GM18520 (cell line): ENCODE measurements around the gene ZNF892.
"Not testable (repeated sequence)": the region's sequence is repeated elsewhere in the genome, so short reads cannot be mapped to it uniquely, and the experiment has no call there.

ENCODE experiments used
- ATAC-seq: cut with Tn5 transposase; IDR thresholded peaks from one replicate; pipeline ENCODE4 v1.9.1; 2021; ENCODE audit not compliant: unreplicated experiment

The ZNF892 gene

DNA sequence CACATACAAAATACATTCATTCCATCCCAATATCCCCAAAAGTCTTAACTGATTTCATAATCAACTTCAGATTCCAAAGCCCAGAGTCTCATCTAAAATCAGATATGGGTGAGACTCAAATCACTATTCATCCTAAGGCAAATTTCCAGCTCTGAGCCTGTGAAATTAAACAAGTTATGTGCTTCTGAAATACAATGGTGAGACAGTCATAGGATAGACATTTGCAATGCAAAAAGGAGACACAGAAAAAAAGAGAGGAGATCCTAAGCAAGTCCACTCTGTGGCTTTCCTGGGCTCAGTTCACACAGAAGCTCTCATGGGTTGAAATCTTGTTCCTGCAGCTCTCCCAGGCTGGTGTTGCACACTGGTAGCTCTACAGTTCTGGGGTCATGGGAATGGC lies 18.3 kb downstream of the ZNF892 start:
- ATAC-seq: no peak

DNA sequence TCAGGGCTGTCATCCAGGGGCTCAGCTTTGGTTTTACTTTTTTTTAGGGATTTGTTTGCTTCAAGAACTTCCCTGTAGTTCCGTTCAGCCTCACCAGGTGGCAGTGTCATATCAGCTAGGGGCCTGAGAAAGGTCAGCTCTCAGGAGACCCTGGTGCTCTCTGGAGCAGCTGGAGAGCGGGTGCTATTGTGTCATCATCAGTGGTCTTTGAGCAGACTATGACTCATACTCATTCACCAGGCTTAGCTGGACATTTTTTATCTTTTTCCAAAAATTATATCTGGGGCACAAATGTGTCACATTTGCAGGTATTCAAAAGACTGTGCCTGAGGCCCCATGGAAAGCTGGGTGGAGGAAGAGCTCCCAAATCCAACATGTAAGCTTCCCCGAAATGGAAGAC lies 24.4 kb downstream of the ZNF892 start:
- ATAC-seq: no peak

DNA sequence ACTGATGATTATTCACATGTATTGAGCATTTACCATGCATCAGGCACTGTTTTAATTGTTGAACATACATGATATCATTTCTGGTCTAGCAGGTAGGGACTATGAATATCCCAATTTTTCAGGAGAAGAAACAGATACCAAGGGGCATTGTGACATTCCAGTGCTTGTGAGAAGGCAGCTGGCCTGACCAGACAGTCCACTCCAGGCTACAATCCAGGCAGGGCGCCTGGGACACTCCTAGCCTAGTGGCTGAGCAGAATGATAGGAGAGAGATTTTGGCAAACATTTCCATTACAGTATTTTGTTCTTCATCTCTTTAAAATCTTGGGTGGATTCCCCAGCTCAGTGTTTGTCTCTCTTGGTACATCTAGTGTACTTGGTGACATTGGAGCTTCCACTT lies 24.9 kb downstream of the ZNF892 start:
- no peak for ATAC-seq

DNA sequence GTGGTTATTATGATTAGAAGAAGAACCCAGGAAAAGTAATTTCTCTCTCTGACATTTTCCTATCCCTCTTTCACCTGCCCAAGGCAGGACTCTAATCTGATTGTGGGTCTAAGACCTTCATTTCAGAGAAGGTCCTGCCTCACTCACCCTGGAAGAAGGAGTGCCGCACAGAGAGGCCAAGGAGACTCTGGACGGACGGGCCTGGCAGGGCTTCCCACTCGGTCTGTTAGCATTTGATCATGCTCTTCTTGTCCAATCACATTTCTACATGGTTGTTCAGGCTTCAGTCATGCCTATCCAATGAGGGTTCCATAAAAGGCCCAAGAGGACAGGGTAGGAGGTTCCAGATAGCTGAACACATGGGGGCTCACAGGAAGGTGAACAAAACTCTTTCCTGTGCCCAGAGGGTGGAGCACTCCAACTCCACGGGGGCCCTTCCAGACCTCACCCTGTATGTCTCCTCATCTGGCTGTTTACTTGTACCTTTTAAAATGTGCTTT lies 27.0 kb downstream of the ZNF892 start:
- no peak for ATAC-seq

DNA sequence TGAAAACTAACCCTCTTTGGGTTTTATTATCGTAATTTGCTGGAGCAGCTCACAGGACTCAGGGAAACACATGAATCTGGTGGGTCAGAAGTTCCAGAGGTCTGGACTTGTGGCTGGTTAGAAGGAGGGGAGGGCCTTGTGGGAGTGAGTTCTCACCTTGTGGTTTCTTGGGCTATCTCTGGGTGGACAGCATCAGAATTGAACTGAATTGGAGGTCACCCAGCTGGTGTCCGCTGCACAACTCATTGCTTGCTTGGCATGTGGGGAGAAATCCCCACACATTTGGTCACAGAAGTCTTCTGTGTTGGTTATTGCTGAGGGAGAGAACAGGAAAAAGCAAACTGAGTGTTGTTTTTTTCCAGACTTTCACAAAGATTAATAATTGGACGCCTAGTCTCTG lies 27.5 kb downstream of the ZNF892 start:
- no peak for ATAC-seq

DNA sequence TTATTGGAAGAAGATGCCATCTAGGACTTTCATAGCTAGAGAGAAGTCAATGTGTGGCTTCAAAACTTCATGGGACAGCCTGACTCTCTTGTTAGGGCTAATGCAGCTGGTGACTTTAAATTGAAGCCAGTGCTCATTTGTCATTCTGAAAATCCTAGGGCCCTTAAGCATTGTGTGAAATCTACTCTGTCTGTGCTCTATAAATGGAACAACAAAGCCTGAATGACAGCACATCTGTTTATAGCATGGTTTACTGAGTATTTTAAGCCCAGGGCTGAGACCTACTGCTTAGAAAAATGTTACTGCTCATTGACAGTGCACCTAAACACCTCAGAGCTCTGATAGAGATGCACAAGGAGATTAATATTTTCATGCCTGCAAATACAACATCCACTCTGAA lies 30.8 kb downstream of the ZNF892 start:
- no peak for ATAC-seq

DNA sequence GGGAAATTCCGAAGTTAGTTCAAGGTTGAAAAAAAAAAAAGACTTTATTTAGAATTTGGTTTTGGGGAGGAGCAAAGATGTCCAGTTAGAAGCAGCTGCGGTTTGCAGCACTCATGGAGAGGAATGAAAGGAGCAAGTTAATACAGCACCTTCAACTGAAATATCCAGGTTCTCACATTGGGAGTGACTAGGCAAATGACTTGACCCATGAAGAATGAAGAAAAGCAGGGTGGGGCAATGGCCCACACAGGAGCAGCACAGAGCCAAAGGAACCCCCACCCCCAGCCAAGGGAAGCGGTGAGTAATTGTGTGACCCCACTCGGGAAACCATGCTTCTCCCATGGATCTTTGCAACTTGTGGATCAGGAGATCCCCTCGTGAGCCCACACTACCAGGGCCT lies 32.8 kb downstream of the ZNF892 start:
- ATAC-seq: no peak

DNA sequence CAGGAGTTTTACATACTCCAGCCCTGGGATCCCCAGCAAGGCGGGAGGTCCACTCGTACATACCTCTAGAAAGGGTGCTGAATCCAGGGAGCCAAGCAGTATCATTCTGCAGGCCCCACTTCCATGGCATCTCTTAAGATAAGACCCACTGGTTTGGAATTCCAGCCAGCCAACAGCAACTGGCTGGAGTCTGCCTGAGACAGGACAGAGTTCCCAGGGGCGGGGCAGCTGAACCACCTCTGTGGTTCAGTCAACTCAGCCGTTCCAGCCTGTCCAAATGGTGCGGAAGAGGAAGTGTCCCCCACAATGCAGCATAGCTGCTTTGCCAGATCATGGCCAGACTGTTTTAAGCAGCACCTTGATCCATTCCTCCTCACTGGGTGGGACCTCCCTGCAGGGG lies 33.2 kb downstream of the ZNF892 start:
- ATAC-seq: no peak

DNA sequence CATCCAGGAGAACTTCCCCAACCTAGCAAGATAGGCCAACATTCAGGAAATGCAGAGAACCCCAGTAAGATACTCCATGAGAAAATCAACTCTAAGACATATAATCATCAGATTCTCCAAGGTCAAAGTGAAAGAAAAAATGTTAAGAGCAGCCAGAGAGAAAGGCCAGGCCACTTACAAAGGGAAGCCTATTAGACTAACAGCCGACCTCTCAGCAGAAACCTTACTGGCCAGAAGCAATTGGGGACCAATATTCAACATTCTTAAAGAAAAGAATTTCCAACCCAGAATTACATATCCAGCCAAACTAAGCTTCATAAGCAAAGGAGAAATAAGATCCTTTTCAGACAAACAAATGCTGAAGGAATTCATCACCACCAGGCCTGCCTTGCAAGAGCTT lies 34.8 kb downstream of the ZNF892 start:
- ATAC-seq: not testable (repeated sequence)
